GM19328 (cell line): ENCODE measurements around the gene ADGRL3.
"Not testable (repeated sequence)": the region's sequence is repeated elsewhere in the genome, so short reads cannot be mapped to it uniquely, and the experiment has no call there.

Source experiments
- ATAC-seq: cut with Tn5 transposase; IDR thresholded peaks from one replicate; pipeline ENCODE4 v1.9.1; 2021; ENCODE audit warnings: mild to moderate bottlenecking, moderate library complexity; ENCODE audit not compliant: unreplicated experiment

Gene ADGRL3

DNA sequence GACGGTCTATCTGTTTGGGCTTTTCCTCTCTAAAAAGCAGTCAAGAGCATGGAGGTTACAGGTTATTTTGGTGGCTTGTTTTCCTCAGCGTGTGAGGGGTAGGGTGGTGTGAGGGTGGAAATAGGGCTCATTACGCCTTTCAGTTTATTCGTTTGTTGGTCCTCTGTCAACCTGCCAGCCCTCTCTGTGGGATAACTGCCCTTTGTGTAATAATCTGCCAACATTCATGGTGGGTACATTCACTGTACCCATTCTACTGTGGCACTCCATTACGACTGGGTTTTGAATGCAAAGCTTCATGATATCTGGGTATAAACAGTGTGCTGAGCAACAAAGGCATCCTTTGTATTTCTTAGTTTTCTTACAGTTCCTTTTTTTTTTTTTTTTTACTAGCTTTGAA, 136.4 kb downstream of the ADGRL3 start:
- no peak for ATAC-seq

DNA sequence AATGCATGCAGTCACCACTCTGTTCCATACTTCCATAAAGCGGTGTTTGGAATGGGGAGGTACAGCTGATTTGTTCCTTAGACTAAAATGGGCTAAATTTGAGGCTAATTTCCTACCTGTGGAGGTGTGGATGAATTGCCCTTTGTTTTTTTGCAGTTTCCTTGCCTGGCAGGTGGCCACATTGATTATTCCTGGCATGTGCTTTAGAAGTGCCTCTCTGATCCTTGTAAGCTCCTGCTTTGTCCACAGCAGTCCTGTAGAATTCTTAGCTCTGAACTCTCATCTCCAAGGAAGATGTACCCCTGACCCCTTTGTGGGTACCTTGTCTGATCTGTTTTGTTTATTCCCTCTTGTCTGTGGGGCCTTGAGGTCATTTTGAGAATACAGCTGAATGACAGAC, 136.8 kb downstream of the ADGRL3 start:
- no peak for ATAC-seq

DNA sequence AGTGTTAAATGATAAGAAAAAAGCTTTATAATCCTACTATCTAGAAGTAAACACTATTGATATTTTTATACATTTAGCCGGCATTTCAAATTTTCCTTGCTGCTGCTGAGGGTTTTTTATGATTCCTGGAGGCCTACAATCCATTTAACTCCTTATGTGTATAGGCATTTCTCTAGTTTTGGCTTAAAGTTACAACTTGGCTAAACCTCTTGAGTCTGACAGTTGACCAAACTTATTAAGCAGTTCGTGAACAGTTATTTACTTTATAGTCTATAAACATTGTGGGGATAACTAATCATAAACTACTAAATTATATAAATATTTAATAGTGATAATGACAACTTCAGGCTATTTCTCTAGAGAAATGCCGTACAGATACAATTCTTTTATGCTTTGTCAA, 141.9 kb downstream of the ADGRL3 start:
- ATAC-seq = no peak

DNA sequence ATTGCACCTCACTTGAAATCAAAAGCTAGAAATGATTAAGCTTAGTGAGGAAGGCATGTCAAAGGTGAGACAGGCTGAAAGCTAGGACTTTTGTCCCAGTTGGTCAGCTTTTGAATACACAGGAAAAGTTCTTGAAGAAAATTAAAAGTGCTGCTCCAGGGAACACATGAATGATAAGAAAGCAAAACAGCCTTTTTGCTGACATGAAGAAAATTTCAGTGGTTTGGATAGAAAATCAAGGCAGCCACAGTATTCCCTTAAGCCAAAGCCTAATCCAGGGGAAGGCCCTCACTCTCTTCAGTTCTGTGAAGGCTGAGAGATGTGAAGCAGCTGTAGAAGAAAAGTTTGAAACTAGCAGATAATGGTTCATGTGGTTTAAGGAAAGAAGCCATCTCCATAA, 150.8 kb downstream of the ADGRL3 start:
- no peak for ATAC-seq

DNA sequence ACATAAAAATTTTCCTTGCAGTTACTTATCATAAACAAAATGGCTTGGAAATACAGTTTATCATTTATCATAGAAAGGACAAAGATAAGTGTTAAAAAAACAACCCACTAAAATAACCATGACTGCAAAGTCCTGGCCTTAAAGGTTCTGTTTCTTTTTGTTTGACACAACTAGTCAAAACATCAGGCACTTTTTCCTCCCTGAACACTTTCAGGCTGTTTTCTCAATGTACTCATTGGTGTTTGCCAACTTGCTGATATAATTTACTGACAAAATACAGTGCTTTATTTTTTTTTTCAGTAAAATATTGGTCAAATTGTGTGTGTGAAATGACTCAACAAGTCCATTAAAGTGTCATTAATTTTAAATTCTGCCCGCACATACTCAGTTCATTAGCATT, 156.6 kb downstream of the ADGRL3 start:
- ATAC-seq = no peak

DNA sequence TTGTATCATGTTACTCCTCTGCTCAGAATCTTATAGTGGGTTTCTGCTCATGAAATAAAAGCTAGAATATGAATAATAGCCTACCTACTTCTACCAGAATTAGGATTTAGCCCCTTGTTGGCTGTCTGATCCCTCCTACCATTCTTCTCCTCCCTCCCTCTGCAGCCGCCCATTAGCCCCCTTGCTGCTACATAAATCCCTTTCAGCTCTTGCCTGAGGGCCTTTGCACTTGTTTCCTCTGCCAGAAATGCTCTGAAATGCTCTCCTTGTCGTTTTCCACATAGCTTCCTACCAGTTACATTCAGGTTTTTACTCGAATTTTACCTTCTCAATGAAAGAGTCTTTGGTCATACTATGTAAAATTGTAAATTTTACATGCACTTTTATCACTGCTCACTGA, 159.2 kb downstream of the ADGRL3 start:
- ATAC-seq = no peak

DNA sequence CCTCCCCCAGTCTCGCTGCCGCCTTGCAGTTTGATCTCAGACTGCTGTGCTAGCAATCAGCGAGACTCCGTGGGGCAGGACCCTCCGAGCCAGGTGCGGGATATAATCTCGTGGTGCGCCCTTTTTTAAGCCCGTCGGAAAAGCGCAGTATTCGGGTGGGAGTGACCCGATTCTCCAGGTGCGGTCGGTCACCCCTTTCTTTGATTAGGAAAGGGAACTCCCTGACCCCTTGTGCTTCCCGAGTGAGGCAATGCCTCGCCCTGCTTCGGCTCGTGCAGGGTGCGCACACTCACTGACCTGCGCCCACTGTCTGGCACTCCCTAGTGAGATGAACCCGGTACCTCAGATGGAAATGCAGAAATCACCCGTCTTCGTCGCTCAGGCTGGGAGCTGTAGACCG, 172.7 kb downstream of the ADGRL3 start:
- not testable (repeated sequence) for ATAC-seq

DNA sequence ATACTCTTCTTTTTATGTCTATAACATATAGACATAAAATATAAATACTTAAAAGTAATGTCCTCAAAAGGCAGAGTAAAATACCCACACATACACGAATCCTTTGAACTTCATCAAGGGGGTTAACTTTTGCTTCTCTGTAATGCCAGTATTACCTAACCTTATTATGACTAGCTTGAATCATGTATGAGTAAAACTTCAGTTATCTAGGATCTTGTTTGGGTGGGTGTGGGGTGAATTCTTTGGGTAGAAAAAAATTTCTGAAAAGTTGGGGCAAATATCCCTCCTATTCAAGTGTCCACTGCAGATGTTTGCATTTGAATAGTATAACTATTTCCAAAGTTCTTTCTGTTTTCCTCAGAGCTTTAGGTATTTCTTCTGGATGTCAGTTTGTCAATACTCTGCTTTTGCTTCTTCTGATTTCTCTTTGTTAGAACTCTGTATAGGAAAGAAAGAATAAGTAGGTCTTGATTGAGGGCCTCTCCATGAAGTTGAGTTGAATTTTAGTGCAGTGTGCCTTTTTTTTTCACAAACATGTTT, 173.8 kb downstream of the ADGRL3 start:
- ATAC-seq = no peak

DNA sequence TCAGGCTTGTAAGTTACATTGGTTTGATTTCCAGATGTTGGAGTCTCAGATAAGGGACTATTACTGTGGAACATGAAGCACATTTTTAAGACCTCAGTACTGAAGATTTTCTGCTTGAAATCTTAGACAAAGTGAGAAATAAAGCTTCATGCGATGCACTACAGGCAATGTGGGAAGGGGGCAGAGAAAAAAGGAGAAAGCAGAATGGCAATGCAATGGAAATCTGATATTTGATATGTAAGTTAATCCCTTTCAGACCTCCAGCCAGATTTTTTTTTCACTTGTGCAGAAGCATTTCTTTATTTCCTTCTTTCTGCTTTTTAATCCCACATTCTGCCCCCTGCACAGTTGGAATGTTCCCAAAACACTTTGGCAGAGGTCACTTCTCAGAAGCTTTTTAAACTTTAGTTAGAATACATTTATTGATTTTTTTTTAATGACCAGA, 174.3 kb downstream of the ADGRL3 start:
- no peak for ATAC-seq

DNA sequence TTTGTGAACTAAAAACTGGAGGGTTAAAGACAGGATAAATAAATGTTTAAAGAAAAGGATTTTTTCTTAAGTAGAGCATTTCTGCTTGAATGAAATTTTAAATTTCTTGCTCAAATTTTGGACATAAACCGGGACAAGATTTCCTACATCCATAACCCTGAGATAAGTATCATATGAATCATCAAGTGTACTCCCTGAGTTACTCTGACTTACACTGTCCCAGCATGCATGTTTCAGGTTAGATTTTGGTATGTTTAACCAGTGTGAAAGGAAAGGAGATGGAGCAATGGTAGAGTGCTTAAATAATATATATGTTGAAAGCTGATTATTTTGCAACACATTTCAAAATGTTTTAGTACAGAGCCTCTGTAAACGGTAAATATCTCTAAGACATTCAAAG, 175.2 kb downstream of the ADGRL3 start:
- no peak for ATAC-seq

DNA sequence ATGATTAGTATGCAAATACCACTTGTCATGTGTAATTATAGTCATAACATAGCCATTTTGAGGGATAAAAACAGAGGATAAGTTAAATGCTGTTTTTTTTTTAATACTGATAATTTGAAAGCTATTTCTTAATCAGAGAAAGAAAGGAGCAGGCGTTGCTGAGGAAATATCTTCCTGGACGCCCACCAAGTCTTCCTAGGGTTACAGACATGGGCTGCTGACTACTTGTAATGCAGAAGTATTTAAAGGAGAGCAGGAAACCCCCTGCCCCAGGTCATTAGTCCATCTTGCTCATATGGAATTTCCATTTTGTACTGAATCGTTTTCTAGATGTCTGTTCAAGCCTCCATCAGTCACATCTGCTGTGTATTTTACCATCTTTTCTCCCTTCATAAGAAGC, 176.2 kb downstream of the ADGRL3 start:
- no peak for ATAC-seq

DNA sequence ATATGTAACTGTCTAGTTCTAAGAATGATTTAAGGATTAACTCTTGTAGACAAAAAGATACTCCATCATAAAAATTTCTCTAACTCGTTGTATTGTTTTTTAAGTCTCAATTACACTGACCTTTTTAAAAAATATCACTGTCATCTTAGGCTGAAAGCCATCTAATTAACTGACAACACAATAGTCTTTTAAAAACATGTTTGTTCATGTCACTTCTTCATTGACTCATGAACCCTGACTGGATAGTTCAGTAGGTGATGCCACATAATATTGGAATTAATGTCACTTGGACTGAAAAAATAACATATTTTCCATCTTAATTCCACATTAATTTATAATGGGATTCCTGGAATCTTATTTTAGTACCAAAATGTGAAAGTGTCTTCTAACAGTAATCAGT, 179.3 kb downstream of the ADGRL3 start:
- ATAC-seq = no peak

DNA sequence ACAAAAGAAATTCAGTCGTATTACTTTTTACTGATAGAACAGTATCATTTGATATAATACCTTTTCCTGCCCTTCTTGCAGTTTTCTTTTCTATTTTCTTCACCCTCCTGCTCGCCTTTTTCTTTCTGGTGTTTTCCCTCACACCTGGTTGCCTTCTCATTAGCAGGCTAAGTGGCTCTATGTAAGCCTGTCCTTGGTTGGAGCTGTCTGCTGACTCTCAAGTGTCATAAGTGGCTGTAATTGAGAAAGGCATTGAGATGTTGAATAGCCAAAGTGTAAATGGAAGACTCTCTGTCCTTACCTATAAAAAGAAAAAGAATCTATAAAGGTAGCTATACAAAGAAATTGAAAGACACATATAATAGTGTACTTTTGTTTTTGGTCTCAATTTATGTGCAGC, 180.7 kb downstream of the ADGRL3 start:
- no peak for ATAC-seq

DNA sequence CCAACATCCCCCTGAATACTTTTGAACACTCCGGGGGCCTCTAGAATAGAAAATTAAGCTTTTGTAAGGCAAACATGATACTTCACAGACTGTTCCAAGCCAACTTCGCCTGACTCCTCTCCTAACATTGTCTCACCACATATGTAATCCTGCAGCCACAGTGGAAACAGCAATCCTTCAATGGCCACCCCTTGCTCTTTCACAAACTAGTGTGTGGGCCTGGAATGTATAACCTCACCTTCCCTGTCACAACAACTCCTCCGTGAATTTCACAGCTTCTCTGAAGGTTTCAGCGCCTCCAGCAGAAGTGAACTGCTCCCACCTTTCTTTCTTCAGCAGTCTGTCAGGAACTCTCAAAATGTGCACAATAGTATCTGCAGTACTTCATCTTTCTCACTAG, 185.1 kb downstream of the ADGRL3 start:
- ATAC-seq = no peak

DNA sequence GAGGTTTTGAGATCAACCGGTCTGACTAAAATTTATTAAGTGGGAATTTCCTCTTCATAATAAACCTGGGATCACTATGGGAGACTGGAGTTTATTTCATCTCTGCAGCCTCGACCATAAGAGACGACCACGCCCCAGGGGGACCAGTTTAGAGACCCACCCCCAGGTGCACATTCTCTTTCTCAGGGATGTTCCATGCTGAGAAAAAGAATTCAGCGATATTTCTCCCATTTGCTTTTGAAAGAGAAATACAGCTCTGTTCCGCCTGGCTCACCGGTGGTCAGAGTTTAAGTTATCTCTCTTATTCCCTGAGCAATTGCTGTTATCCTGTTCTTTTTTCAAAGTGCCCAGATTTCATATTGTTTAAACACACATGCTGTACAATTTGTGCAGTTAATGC, 187.2 kb downstream of the ADGRL3 start:
- ATAC-seq = not testable (repeated sequence)

DNA sequence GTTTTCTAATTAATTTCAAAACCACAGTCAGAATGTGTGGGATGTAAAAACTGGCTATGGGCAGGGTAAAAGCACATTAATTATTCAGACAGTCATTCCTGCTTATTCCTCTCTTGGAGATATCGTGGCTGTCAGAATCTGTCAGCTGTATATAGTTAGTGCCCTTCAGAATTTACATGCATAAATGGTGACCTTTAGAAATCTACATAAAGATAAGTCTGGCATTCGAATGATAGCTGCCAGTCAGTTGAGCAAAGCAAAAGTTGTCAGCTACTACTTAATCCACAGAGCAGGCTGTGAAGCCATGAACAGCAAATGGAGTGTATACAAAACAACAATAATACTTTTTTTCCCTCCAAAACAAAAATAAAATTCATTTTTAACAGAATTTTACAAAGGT, 189.5 kb downstream of the ADGRL3 start:
- ATAC-seq = no peak

DNA sequence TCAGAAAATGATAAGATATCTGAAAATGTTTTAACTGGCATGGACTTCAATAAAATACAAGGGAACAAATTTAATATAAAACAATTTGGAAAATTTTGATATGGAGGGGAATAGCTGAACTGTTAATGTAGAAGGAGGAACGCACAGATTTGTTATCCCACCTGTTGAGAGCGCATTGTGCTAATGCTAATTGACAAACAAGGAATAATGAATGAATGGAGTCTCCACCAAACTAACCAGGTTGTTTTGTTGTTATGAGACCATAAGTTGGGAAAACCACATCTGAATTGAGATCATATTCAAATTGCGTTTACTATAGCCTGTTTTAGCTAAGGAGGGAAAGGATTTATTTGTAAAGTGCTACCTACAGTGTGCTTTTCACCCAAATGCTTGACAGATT, 195.6 kb downstream of the ADGRL3 start:
- ATAC-seq = no peak

DNA sequence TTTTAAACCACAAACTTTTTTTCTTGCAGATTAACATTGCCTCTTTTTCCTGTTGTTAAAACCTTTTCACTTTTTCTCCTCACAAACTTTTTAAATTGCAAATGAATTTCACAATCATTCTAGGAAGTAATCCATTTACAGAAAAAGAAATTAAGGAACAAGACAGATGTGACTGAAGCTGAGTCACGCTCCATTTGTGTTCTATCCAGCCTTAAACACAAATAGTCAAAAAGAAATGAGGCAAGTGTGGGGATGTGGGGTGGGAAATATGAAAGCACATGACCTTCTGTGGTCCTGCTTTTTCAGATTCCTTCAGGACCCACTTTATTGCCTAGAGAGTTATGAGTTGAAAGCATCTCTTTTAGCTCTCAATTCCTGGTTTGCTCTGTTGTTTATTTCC, 197.0 kb downstream of the ADGRL3 start:
- ATAC-seq = no peak

DNA sequence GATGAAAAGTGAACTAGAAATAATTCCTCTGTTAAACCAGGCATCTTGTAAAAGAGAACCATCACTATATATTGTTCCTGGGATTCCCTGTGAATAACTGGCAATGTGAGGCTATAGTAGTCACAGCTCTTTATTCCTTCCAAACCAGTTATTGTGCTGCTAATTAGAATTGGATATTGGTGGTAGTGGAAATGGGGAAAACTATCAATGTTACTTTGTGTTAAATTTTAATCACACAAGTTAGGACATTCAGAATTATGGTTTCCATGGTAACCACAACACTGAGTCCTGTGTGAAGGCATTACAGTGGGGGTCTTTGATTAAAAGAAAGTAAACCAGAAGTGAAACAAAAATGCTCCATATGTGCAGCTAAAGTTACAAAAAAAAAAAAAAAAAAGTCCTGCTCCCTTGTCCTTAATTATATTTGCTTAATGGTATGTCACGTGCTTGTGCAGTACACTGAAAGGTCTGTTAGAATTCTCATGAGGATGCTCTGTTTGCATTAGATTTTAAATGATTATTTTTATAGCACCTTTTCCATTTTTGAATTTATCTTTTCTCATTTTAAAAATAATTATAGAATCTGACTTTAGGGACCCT, 200.4 kb downstream of the ADGRL3 start:
- no peak for ATAC-seq

DNA sequence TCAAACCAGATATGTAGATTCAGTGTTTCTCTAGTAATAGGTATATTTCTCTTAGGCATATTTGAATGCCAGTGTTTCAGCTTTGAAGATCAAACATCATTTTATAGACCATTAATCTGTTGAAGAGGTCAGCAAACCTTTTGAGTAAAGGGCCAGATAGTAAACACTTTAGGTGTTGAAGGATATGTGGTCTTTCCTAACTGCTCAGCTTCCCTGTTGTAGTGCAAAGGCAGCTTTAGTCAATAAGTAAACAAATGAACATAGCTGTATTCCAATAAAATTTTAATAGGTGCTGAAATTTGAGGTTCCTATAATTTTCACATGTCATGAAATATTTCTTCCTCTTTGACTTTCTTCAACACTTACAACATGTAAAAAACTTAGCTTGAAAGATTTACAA, 201.6 kb downstream of the ADGRL3 start:
- no peak for ATAC-seq

DNA sequence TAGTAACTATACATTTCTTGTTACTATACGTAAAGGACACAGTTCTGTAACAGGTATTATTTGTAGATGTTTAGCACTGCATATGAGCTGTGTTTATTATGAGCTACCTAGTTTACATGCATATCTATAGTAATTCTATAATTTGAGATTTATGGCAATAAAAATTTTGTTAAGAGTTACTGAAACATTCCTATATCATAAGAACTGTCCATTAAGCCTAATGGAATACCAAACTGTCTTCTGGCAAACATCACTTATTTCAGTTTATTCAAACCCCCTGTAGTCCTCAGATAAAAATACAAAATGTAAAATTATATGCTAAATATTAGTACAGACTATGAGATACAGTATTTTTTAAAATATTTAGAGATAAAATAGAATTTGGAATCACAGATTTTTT, 205.2 kb downstream of the ADGRL3 start:
- ATAC-seq = no peak

DNA sequence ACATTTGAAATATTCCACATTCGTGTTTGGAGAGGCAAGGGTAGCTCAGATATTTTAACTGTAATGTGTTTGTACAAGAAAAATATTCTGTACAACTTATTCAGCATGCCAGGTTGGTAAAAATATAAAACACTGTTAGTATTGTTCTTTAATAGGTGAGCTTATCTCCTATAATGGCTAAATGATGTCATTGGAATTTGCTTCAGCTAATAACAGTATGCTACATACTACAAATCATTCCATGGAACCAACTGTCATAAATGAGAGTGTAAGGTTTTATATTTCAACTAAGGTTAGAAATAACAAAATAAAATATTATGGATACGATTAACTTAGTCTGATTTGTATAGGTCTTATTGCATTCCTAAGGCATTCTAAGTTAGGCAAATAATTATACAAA, 206.6 kb downstream of the ADGRL3 start:
- ATAC-seq = no peak
